CD14-positive monocyte (primary cell): Measurements from ENCODE around the gene SLC5A12. TPM values are rescaled to one million over a fixed set of nuclear protein-coding genes. Genes with fewer than 3 reads are reported as not detected.

Source experiments
- DNase-seq, 3 donors: peaks; one replicate each; pipeline ENCODE4 v3.0.0-alpha.2; 2011 to 2022
- H2AFZ ChIP-seq: 2 replicates; pipeline ENCODE4 v1.6.0; 2012; ENCODE audit warnings: mild to moderate bottlenecking, low read depth, low read length, inconsistent platforms; ENCODE audit not compliant: insufficient read depth, poor library complexity, severe bottlenecking
- H3K27ac ChIP-seq, 2 donors: 1 replicate in 1 of 2; 2 replicates in 1 of 2; pipeline ENCODE4 v1.5.1; 2012 to 2013; ENCODE audit warnings: low read length in 2 of 2, control low read depth in 1 of 2, inconsistent platforms in 1 of 2, low read depth in 1 of 2, mild to moderate bottlenecking in 1 of 2
- H3K27me3 ChIP-seq, 2 donors: one replicate each; pipeline versions ENCODE4 v1.6.0 to v1.6.1; 2011 to 2013; ENCODE audit warnings: low read length in 2 of 2; ENCODE audit not compliant: control insufficient read depth in 2 of 2, insufficient read depth in 2 of 2
- H3K36me3 ChIP-seq, 2 donors: replicated peaks in 1 of 2; 1 replicate in 1 of 2; 2 replicates in 1 of 2; pipeline versions ENCODE4 v1.5.1 to v1.6.1; 2012 to 2013; ENCODE audit warnings: low read length in 2 of 2, control low read depth in 1 of 2, inconsistent platforms in 1 of 2, mild to moderate bottlenecking in 1 of 2; ENCODE audit not compliant: insufficient read depth in 2 of 2, control insufficient read depth in 1 of 2
- H3K4me1 ChIP-seq, 2 donors: 1 replicate in 1 of 2; 2 replicates in 1 of 2; pipeline versions ENCODE4 v1.5.1 to v1.6.1; 2012 to 2013; ENCODE audit warnings: low read length in 2 of 2, control low read depth in 1 of 2, inconsistent platforms in 1 of 2, mild to moderate bottlenecking in 1 of 2, moderate library complexity in 1 of 2; ENCODE audit not compliant: insufficient read depth in 2 of 2, control insufficient read depth in 1 of 2
- H3K4me2 ChIP-seq: replicated peaks from 2 replicates; pipeline ENCODE3; 2012; ENCODE audit warnings: low read length, moderate library complexity, mild to moderate bottlenecking; ENCODE audit not compliant: poor library complexity, severe bottlenecking; ENCODE audit errors: extremely low read depth
- H3K4me3 ChIP-seq, 3 experiments: fragments of 200-600 bp in 1 of 3; sonication (generic) in 1 of 3; replicated peaks in 1 of 3; 1 replicate in 2 of 3; 2 replicates in 1 of 3; pipeline ENCODE4 v1.5.1; 2011 to 2013; ENCODE audit warnings: low read length in 3 of 3, mild to moderate bottlenecking in 3 of 3, control low read depth in 2 of 3, low read depth in 2 of 3, inconsistent platforms in 1 of 3, moderate library complexity in 1 of 3
- H3K79me2 ChIP-seq: 2 replicates; pipeline ENCODE4 v1.6.0; 2012; ENCODE audit warnings: mild to moderate bottlenecking, control low read depth, inconsistent platforms, low read length, moderate library complexity; ENCODE audit not compliant: insufficient read depth
- H3K9ac ChIP-seq: 2 replicates; pipeline ENCODE4 v1.6.0; 2017; ENCODE audit warnings: low read length, mild to moderate bottlenecking; ENCODE audit not compliant: insufficient read depth, poor library complexity, severe bottlenecking
- H3K9me3 ChIP-seq, 2 donors: replicated peaks in 1 of 2; 1 replicate in 1 of 2; 2 replicates in 1 of 2; pipeline versions ENCODE4 v1.5.1 to v1.6.1; 2012 to 2013; ENCODE audit warnings: low read length in 2 of 2, control low read depth in 1 of 2; ENCODE audit not compliant: control insufficient read depth in 1 of 2, insufficient read depth in 1 of 2
- H4K20me1 ChIP-seq: 2 replicates; pipeline ENCODE4 v1.6.0; 2012; ENCODE audit warnings: mild to moderate bottlenecking, low read length, control low read depth, moderate library complexity; ENCODE audit not compliant: insufficient read depth
- H3K27ac Mint-ChIP-seq, 7 donors: one replicate each; pipeline ENCODE4 v1.8.0; 2020; ENCODE audit warnings: mild to moderate bottlenecking in 7 of 7, mixed read lengths in 7 of 7, moderate library complexity in 6 of 7, inconsistent platforms in 2 of 7
- H3K27me3 Mint-ChIP-seq, 3 donors: one replicate each; pipeline ENCODE4 v1.8.0; 2021 to 2022; ENCODE audit warnings: low read depth in 3 of 3, mild to moderate bottlenecking in 3 of 3, mixed read lengths in 3 of 3, moderate library complexity in 3 of 3, inconsistent platforms in 1 of 3
- H3K36me3 Mint-ChIP-seq, 2 donors: one replicate each; pipeline ENCODE4 v1.8.0; 2020; ENCODE audit warnings: mixed read lengths in 2 of 2, inconsistent platforms in 1 of 2, mild to moderate bottlenecking in 1 of 2
- H3K4me1 Mint-ChIP-seq: one replicate; pipeline ENCODE4 v1.8.0; 2020; ENCODE audit warnings: mild to moderate bottlenecking, mixed read lengths
- H3K4me3 Mint-ChIP-seq, 2 donors: one replicate each; pipeline ENCODE4 v1.8.0; 2020; ENCODE audit warnings: mild to moderate bottlenecking in 2 of 2, mixed read lengths in 2 of 2, moderate library complexity in 1 of 2
- H3K9me3 Mint-ChIP-seq, 7 donors: one replicate each; pipeline ENCODE4 v1.8.0; 2020 to 2022; ENCODE audit warnings: mixed read lengths in 7 of 7, mild to moderate bottlenecking in 6 of 7, moderate library complexity in 6 of 7, inconsistent platforms in 2 of 7
- WGBS: methylation state at CpG from one replicate; pipeline ENCODE4 v1.1.5; 2013; ENCODE audit warnings: missing lambda C conversion rate; ENCODE audit not compliant: insufficient coverage; 5-methylcytosine and 5-hydroxymethylcytosine counted together
- intact Hi-C, 2 donors: fragments of 100-400 bp; cut with micrococcal nuclease; formaldehyde crosslinking; loops; one replicate each; pipeline versions ENCODE4 v1.15.0 to v1.15.1; 2023
- polyA plus RNA-seq, 3 donors: library from polyadenylated mRNA; depleted of rRNA in 1 of 3; unstranded in 2 of 3; stranded (reverse) in 1 of 3; fragments of 300-500 nt in 2 of 3; fragments of >200 nt in 1 of 3; fragmentation: Illumina TruSeq in 2 of 3; gene quantifications; 1 replicate in 2 of 3; 2 replicates in 1 of 3; pipeline ENCODE4 v1.2.3, GENCODE V29; 2012 to 2021
- TF ChIP-seq, protein P1 (sequence below): fragments of 200-600 bp; IDR thresholded peaks from one replicate; pipeline ENCODE4 v1.8.0; 2022; ENCODE audit warnings: antibody characterized with exemption, mild to moderate bottlenecking

SLC5A12 gene
- polyA plus RNA-seq, 3 donors, result not detected

DNA sequence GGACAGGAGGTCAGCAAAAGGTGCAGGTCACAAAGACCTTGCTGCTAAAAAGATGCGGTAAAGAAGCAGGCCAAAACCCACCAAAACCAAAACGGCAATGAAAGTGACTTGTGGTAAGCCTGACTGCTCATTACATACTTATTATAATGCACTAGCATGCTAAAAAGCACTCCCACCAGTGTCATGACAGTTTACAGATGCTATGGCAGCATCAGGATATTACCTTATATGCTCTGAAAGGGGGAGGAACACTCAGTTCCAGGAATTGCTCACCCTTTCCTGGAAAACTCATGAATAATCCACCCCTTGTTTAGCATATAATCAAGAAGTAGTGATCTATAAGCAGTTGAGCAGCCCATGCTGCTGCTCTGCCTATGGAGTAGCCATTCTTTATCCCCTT lies 45.2 kb upstream of the SLC5A12 start:
- Histone ChIP-seq H3K4me2 (no peak overlapping the region), H3K27ac (no peak overlapping the region), H2AFZ (no peak overlapping the region), H3K4me3 (no peak overlapping the region), H3K9me3 (no peaks in the 10 kb centered on the region), H3K4me1 (no peaks in the 10 kb centered on the region), H3K79me2 (no peaks in the 10 kb centered on the region), H3K9ac (no peak overlapping the region), H3K27me3 (no peaks in the 10 kb centered on the region), H4K20me1 (no peaks in the 10 kb centered on the region), H3K36me3 (no peaks in the 10 kb centered on the region)
- H3K4me3 Mint-ChIP-seq, result no peak overlapping the region
- WGBS, result no CpG with 5 or more reads among the region's 2 CpGs
- intact Hi-C loops, result no loop called here
- no peak overlapping the region for H3K27ac Mint-ChIP-seq
- TF ChIP-seq, protein P1, sequence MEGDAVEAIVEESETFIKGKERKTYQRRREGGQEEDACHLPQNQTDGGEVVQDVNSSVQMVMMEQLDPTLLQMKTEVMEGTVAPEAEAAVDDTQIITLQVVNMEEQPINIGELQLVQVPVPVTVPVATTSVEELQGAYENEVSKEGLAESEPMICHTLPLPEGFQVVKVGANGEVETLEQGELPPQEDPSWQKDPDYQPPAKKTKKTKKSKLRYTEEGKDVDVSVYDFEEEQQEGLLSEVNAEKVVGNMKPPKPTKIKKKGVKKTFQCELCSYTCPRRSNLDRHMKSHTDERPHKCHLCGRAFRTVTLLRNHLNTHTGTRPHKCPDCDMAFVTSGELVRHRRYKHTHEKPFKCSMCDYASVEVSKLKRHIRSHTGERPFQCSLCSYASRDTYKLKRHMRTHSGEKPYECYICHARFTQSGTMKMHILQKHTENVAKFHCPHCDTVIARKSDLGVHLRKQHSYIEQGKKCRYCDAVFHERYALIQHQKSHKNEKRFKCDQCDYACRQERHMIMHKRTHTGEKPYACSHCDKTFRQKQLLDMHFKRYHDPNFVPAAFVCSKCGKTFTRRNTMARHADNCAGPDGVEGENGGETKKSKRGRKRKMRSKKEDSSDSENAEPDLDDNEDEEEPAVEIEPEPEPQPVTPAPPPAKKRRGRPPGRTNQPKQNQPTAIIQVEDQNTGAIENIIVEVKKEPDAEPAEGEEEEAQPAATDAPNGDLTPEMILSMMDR, result no peak
- H3K27me3 Mint-ChIP-seq, result peaks cover 0 to 2% (median 0%) of the 10 kb centered on the region in 3 donors
- DNase-seq, result no peak
- no peaks in the 10 kb centered on the region for H3K36me3 Mint-ChIP-seq
- no peaks in the 10 kb centered on the region for H3K4me1 Mint-ChIP-seq
- H3K9me3 Mint-ChIP-seq, result peaks cover 0 to 5% (median 2%) of the 10 kb centered on the region in 7 donors

DNA sequence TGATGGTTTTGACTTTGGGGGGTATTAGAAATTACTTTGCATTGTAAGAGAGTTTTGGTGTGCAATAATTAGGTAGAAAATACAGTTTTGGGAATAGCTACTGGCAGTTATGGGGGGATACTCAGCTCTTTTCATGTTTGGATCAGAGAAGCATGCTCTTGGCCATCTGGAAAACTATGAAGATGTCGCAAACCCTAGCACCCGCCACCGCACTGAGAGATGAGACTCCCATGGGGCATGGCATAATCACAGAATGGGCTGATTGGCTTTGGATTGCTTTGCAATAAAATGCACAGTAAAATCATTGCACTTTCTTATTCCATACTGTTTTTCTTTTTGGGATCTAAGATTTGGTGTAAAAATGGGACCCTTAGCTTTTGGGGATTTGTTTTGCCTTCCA lies 43.5 kb upstream of the SLC5A12 start:
- Mint-ChIP-seq H3K27ac (no peak overlapping the region), H3K4me1 (no peaks in the 10 kb centered on the region), H3K9me3 (peaks cover 0 to 5% (median 2%) of the 10 kb centered on the region in 7 donors), H3K27me3 (peaks cover 0 to under 1% (median 0%) of the 10 kb centered on the region in 3 donors), H3K36me3 (no peaks in the 10 kb centered on the region), H3K4me3 (no peak overlapping the region)
- Histone ChIP-seq H3K9ac (no peak overlapping the region), H3K4me2 (no peak overlapping the region), H2AFZ (no peak overlapping the region), H3K4me1 (no peaks in the 10 kb centered on the region), H4K20me1 (no peaks in the 10 kb centered on the region), H3K27me3 (no peaks in the 10 kb centered on the region), H3K27ac (no peak overlapping the region), H3K9me3 (no peaks in the 10 kb centered on the region), H3K36me3 (no peaks in the 10 kb centered on the region), H3K79me2 (no peaks in the 10 kb centered on the region), H3K4me3 (no peak overlapping the region)
- TF ChIP-seq, protein P1, result no peak
- DNase-seq, result no peak
- WGBS, result no CpG with 5 or more reads among the region's 3 CpGs
- intact Hi-C loops, result no loop called here
